HG03457 (cell line): ENCODE measurements around the gene CAD.
A peak's percentile ranks its signal among the peaks of the same experiment; 100 is the strongest.
"Not testable (repeated sequence)": the region's sequence is repeated elsewhere in the genome, so short reads cannot be mapped to it uniquely, and the experiment has no call there.

Source experiments
- ATAC-seq: cut with Tn5 transposase; IDR thresholded peaks from one replicate; pipeline ENCODE4 v1.9.1; 2021; ENCODE audit warnings: moderate number of reproducible peaks; ENCODE audit not compliant: unreplicated experiment

The CAD gene

GRCh38 chr2:27198068-27198467, 19.1 kb upstream of the CAD start:
- not testable (repeated sequence) for ATAC-seq

- ATAC-seq: no peak
Observed at GRCh38 chr2:27198627-27199026, 18.5 kb upstream of the CAD start.

GRCh38 chr2:27199241-27199640, 17.9 kb upstream of the CAD start:
- no peak for ATAC-seq

GRCh38 chr2:27201675-27202074, 15.5 kb upstream of the CAD start:
- no peak for ATAC-seq

- no peak for ATAC-seq
Observed at GRCh38 chr2:27202854-27203253, 14.3 kb upstream of the CAD start.

GRCh38 chr2:27203741-27204140, 13.4 kb upstream of the CAD start:
- ATAC-seq: no peak

- no peak for ATAC-seq
Observed at GRCh38 chr2:27204566-27204965, 12.6 kb upstream of the CAD start.

GRCh38 chr2:27205206-27205605, 12.0 kb upstream of the CAD start:
- no peak for ATAC-seq

- no peak for ATAC-seq
Observed at GRCh38 chr2:27206346-27206745, 10.8 kb upstream of the CAD start.

- no peak for ATAC-seq
Observed at GRCh38 chr2:27208486-27209050, 8.6 kb upstream of the CAD start.

- ATAC-seq: no peak
Observed at GRCh38 chr2:27209621-27210401, 7.4 kb upstream of the CAD start.

GRCh38 chr2:27211241-27211942, 5.8 kb upstream of the CAD start:
- peak; percentile 11 for ATAC-seq

GRCh38 chr2:27211943-27212625, 5.1 kb upstream of the CAD start, which contains the start of the genes ATRAID and SLC5A6:
ATRAID (plus strand) TSS chr2:27212041; CDS start chr2:27212369, 328 bp downstream.
SLC5A6 (minus strand) TSS chr2:27212268; CDS start chr2:27207650, 4,618 bp downstream.
- ATAC-seq: peak; percentile 58

- ATAC-seq: no peak
Observed at GRCh38 chr2:27212626-27213471, 4.3 kb upstream of the CAD start.

GRCh38 chr2:27214941-27215340, 2.2 kb upstream of the CAD start:
- no peak for ATAC-seq

GRCh38 chr2:27216416-27217137, 592 bp upstream of the CAD start:
- ATAC-seq: no peak

- no peak for ATAC-seq
Observed at GRCh38 chr2:27218614-27219013, 1.4 kb downstream of the CAD start.

- ATAC-seq: no peak
Observed at GRCh38 chr2:27219091-27219490, 1.9 kb downstream of the CAD start.

GRCh38 chr2:27220091-27220490, 2.9 kb downstream of the CAD start:
- no peak for ATAC-seq

- ATAC-seq: no peak
Observed at GRCh38 chr2:27221166-27221565, 4.0 kb downstream of the CAD start.
